HEK293 (cell line): ENCODE measurements around the gene TTC39C.

Source experiments
- CTCF ChIA-PET: fragments of 350-600 bp; formaldehyde crosslinking; extraction: SDS; loops from one replicate; lab custom pipeline; 2021; ENCODE audit warnings: antibody characterized with exemption; lab: Yijun Ruan, JAX
- POLR2A ChIA-PET: fragments of 300-600 bp; formaldehyde crosslinking; extraction: SDS; loops from one replicate; lab custom pipeline; 2020; ENCODE audit warnings: antibody characterized with exemption, inconsistent platforms; lab: Yijun Ruan, JAX
- H3K27ac ChIP-seq: fragments of 200-500 bp; sonication (Bioruptor generic); 2 replicates; pipeline ENCODE4 v1.5.1; 2014; ENCODE audit warnings: low read depth, low read length, control low read depth, inconsistent platforms; ENCODE audit errors: extremely low read depth
- H3K36me3 ChIP-seq, 2 experiments: fragments of 200-500 bp in 1 of 2; sonication (Bioruptor generic) in 1 of 2; 1 replicate in 1 of 2; 2 replicates in 1 of 2; pipeline ENCODE4 v1.5.1; 2014 to 2017; ENCODE audit warnings: inconsistent platforms in 2 of 2, low read length in 2 of 2; ENCODE audit not compliant: control insufficient read depth in 2 of 2, insufficient read depth in 1 of 2
- H3K4me1 ChIP-seq: fragments of 200-500 bp; sonication (Bioruptor generic); 2 replicates; pipeline ENCODE4 v1.5.1; 2014; ENCODE audit warnings: mild to moderate bottlenecking, low read length, inconsistent platforms; ENCODE audit not compliant: control insufficient read depth, insufficient read depth
- H3K4me3 ChIP-seq: 2 replicates; pipeline ENCODE4 v1.5.1; 2011; ENCODE audit warnings: low read depth, mild to moderate bottlenecking, control low read depth, low read length, moderate library complexity
- H3K9me3 ChIP-seq: fragments of 200-500 bp; sonication (Bioruptor generic); 2 replicates; pipeline ENCODE4 v1.5.1; 2014; ENCODE audit warnings: low read depth, low read length, inconsistent platforms; ENCODE audit not compliant: control insufficient read depth, insufficient read depth
- GLI4 ChIP-seq: fragments of 450-650 bp; formaldehyde crosslinking; IDR thresholded peaks from 2 replicates; pipeline ENCODE4 v1.5.1; 2016; ENCODE audit warnings: missing biosample characterization, missing genetic modification characterization
- MZF1 ChIP-seq: fragments of 450-650 bp; formaldehyde crosslinking; IDR thresholded peaks from 2 replicates; pipeline ENCODE4 v1.5.1; 2017; ENCODE audit warnings: missing biosample characterization, missing genetic modification characterization, borderline replicate concordance
- PBX3 ChIP-seq: sonication (generic); formaldehyde crosslinking; IDR thresholded peaks from 2 replicates; pipeline ENCODE4 v1.8.1; 2022; ENCODE audit warnings: mild to moderate bottlenecking, moderate library complexity, missing genetic modification reagents
- PRDM10 ChIP-seq: fragments of 450-650 bp; formaldehyde crosslinking; IDR thresholded peaks from 2 replicates; pipeline ENCODE4 v1.5.1; 2016; ENCODE audit warnings: missing biosample characterization, missing genetic modification characterization
- PRDM4 ChIP-seq: fragments of 450-650 bp; formaldehyde crosslinking; IDR thresholded peaks from 2 replicates; pipeline ENCODE4 v1.5.1; 2017; ENCODE audit warnings: missing biosample characterization, missing genetic modification characterization
- WT1 ChIP-seq: fragments of 450-650 bp; formaldehyde crosslinking; IDR thresholded peaks from 2 replicates; pipeline ENCODE4 v1.5.1; 2016; ENCODE audit warnings: missing biosample characterization, missing genetic modification characterization
- ZBTB49 ChIP-seq: fragments of 450-650 bp; formaldehyde crosslinking; IDR thresholded peaks from 2 replicates; pipeline ENCODE4 v1.5.1; 2016; ENCODE audit warnings: missing biosample characterization, missing genetic modification characterization, low read depth
- ZIC2 ChIP-seq: fragments of 450-650 bp; formaldehyde crosslinking; IDR thresholded peaks from 2 replicates; pipeline ENCODE4 v1.5.1; 2016; ENCODE audit warnings: missing biosample characterization, missing genetic modification characterization
- ZNF112 ChIP-seq: fragments of 450-650 bp; formaldehyde crosslinking; IDR thresholded peaks from 2 replicates; pipeline ENCODE4 v1.5.0; 2017; ENCODE audit warnings: missing biosample characterization, missing genetic modification characterization
- ZNF132 ChIP-seq: fragments of 450-650 bp; formaldehyde crosslinking; IDR thresholded peaks from 2 replicates; pipeline ENCODE4 v1.5.1; 2017; ENCODE audit warnings: missing biosample characterization, missing genetic modification characterization, borderline replicate concordance
- ZNF549 ChIP-seq: fragments of 450-650 bp; IDR thresholded peaks from 2 replicates; pipeline ENCODE4 v1.5.1; 2018; ENCODE audit warnings: missing biosample characterization, missing genetic modification characterization, mild to moderate bottlenecking, inconsistent platforms, moderate library complexity
- ZNF629 ChIP-seq: fragments of 450-650 bp; formaldehyde crosslinking; IDR thresholded peaks from 2 replicates; pipeline ENCODE4 v1.5.1; 2017; ENCODE audit warnings: missing biosample characterization, missing genetic modification characterization
- ZNF639 ChIP-seq: fragments of 450-650 bp; formaldehyde crosslinking; IDR thresholded peaks from 2 replicates; pipeline ENCODE4 v1.5.1; 2016; ENCODE audit warnings: missing biosample characterization, missing genetic modification characterization
- ZNF654 ChIP-seq: fragments of 450-650 bp; formaldehyde crosslinking; IDR thresholded peaks from 2 replicates; pipeline ENCODE4 v1.5.1; 2016; ENCODE audit warnings: low read depth, missing biosample characterization, missing genetic modification characterization
- ZNF791 ChIP-seq: fragments of 450-650 bp; formaldehyde crosslinking; IDR thresholded peaks from 2 replicates; pipeline ENCODE4 v1.5.1; 2016; ENCODE audit warnings: missing biosample characterization, missing genetic modification characterization
- ZSCAN4 ChIP-seq: fragments of 450-650 bp; formaldehyde crosslinking; IDR thresholded peaks from 2 replicates; pipeline ENCODE4 v1.5.1; 2017; ENCODE audit warnings: missing biosample characterization, missing genetic modification characterization

TTC39C gene

GRCh38 chr18:24103320-24104021 is 88.9 kb downstream of the TTC39C start (continued):
- TF ChIP-seq PRDM10 (tag by site-specific recombination) (no peak), ZNF132 (tag by site-specific recombination) (no peak)

GRCh38 chr18:24104486-24104885 is 89.9 kb downstream of the TTC39C start:
- H3K9me3 ChIP-seq = no peaks in the 10 kb centered on the region
- no peaks in the 10 kb centered on the region for H3K4me1 ChIP-seq
- ChIA-PET POLR2A (interaction anchor here (1.3 kb wide), 1 partner anchor 34 kb away, joined by 3 read pairs; the partner anchor contains the start of gene CABYR), CTCF (interaction anchor here (0.6 to 1.0 kb wide), 5 partner anchors 15 to 307 kb away, joined by 3 to 5 read pairs (median 4); no protein-coding TSS in a partner anchor)
- peak; percentile 51 for TF ChIP-seq ZSCAN4
- no peak for TF ChIP-seq ZBTB49 (tag by site-specific recombination)
- TF ChIP-seq MZF1 (tag by site-specific recombination) = peak; percentile 34; the same call in 1 of the 2 replicates
- peaks cover 0 to 4% of the 10 kb centered on the region in 2 experiments; a peak in 2 of 3 replicates for H3K36me3 ChIP-seq
- no peak overlapping the region for H3K27ac ChIP-seq
- H3K4me3 ChIP-seq = no peak overlapping the region

GRCh38 chr18:24108641-24109040 is 94.1 kb downstream of the TTC39C start:
- Histone ChIP-seq H3K4me1 (no peaks in the 10 kb centered on the region), H3K9me3 (no peaks in the 10 kb centered on the region), H3K27ac (no peak overlapping the region), H3K4me3 (no peak overlapping the region), H3K36me3 (no peaks in the 10 kb centered on the region; a peak in 1 of 3 replicates)
- POLR2A ChIA-PET = interaction anchor here (2.0 kb wide), 1 partner anchor 30 kb away, joined by 6 read pairs; the partner anchor contains the start of gene CABYR
- CTCF ChIA-PET = interaction anchor here (0.6 to 0.7 kb wide), 2 partner anchors 16 to 1001 kb away, joined by 3 to 4 read pairs; no protein-coding TSS in a partner anchor
- TF ChIP-seq ZNF639 (no peak), ZSCAN4 (no peak), WT1 (tag by site-specific recombination) (no peak), ZNF791 (tag by site-specific recombination) (no peak), GLI4 (tag by site-specific recombination) (no peak), PBX3 (CRISPR knock-in tag) (no peak), PRDM4 (tag by site-specific recombination) (no peak), ZIC2 (no peak), ZNF654 (tag by site-specific recombination) (no peak), ZNF112 (tag by site-specific recombination) (no peak), ZNF549 (no peak), ZNF629 (tag by site-specific recombination) (no peak)
